OCI-LY3 (cell line): ENCODE results near the gene HSPA1B.
"Not testable (repeated sequence)": the region's sequence is repeated elsewhere in the genome, so short reads cannot be mapped to it uniquely, and the experiment has no call there.

Source experiments
- CTCF ChIP-seq: fragments of 200-600, 300-600 bp; sonication (generic); IDR thresholded peaks from 2 replicates; pipeline ENCODE4 v1.5.1; 2014; ENCODE audit warnings: antibody characterized with exemption, low read length, low read depth
- EZH2phosphoT487 ChIP-seq: fragments of 200-600 bp; shearing (Covaris generic); IDR thresholded peaks from 2 replicates; pipeline ENCODE4 v1.6.1; 2018; ENCODE audit warnings: antibody characterized with exemption, mixed run types, low read depth

- not testable (repeated sequence) for TF ChIP-seq CTCF, EZH2phosphoT487
These were observed 33.7 kb upstream of the HSPA1B start for GRCh38 chr6:31793927-31794245.
